Prostate gland (tissue), 2 donors: ENCODE measurements around the gene TWF1. TPM values are rescaled to one million over a fixed set of nuclear protein-coding genes. Genes with fewer than 3 reads are reported as not detected.

Experiments
- DNase-seq: peaks from one replicate; pipeline ENCODE4 v3.0.0-alpha.2; 2019; ENCODE audit warnings: low spot score
- H3K27ac ChIP-seq, 2 donors: fragments of 200-600 bp; sonication (generic); 2 replicates each; pipeline ENCODE4 v1.5.1; 2017 to 2019
- H3K27me3 ChIP-seq: fragments of 200-600 bp; sonication (generic); replicated peaks from 2 replicates; pipeline ENCODE4 v1.5.1; 2019; ENCODE audit not compliant: insufficient read depth
- H3K36me3 ChIP-seq, 2 donors: fragments of 200-600 bp; sonication (generic); 1 replicate in 1 of 2; 2 replicates in 1 of 2; pipeline versions ENCODE4 v1.5.1 to v1.8.1; 2017 to 2019
- H3K4me1 ChIP-seq: fragments of 200-600 bp; sonication (generic); replicated peaks from 2 replicates; pipeline ENCODE4 v1.5.1; 2019
- H3K4me3 ChIP-seq, 2 donors: fragments of 200-600 bp; sonication (generic); 2 replicates each; pipeline ENCODE4 v1.5.1; 2017 to 2019
- H3K9me3 ChIP-seq: fragments of 200-600 bp; sonication (generic); 2 replicates; pipeline ENCODE4 v1.5.1; 2017
- POLR2A ChIP-seq: fragments of 450-650 bp; IDR thresholded peaks from one replicate; pipeline ENCODE4 v1.6.1; 2016; ENCODE audit warnings: antibody characterized with exemption, mild to moderate bottlenecking
- POLR2AphosphoS5 ChIP-seq: sonication (generic); formaldehyde crosslinking; IDR thresholded peaks from one replicate; pipeline ENCODE4 v1.6.1; 2017; ENCODE audit warnings: antibody characterized with exemption
- WGBS: methylation state at CpG from one replicate; pipeline ENCODE4 v1.1.5; 2018; 5-methylcytosine and 5-hydroxymethylcytosine counted together
- intact Hi-C: fragments of 100-400 bp; cut with DNase I; formaldehyde crosslinking; loops from one replicate; pipeline ENCODE4 v1.14.2; 2022
- total RNA-seq, 2 donors: library from RNA; depleted of rRNA; stranded (reverse); fragments of >200 nt; gene quantifications; one replicate each; pipeline ENCODE4 v1.1.0, GENCODE V29; 2016
- TF ChIP-seq, protein P1 (sequence below), 4 experiments: fragments of 200-600 bp in 2 of 4; fragments of 450-650 bp in 2 of 4; sonication (generic) in 2 of 4; IDR thresholded peaks; 1 replicate in 3 of 4; 2 replicates in 1 of 4; pipeline ENCODE4 v1.5.1; 2016 to 2019; ENCODE audit warnings: antibody characterized with exemption in 4 of 4, mild to moderate bottlenecking in 2 of 4, moderate library complexity in 2 of 4

The TWF1 gene
- total RNA-seq, 2 donors from 2014 or later, result 64.5 to 114 TPM

DNA sequence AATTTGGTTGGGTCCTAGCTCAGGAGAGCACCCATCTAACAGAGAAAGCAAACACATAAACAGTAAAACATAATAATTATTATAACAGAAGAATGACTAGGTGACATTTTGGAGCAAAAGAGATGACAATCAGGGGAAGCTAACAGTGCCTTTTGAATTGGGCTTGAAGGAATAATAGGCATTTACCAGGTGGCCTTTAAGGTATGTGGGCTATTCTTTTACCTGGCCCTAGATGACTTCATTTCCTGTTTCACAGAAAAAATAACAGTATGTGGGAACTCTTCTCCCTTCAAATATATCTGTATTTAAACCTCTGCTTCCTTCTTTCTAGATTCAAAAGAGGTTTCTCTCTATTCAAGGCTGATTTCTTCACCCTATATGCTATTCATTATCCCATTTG lies 43.5 kb downstream of the TWF1 start:
- Histone ChIP-seq H3K9me3 (no peaks in the 10 kb centered on the region), H3K27me3 (no peaks in the 10 kb centered on the region), H3K4me3 (no peak overlapping the region), H3K36me3 (no peaks in the 10 kb centered on the region), H3K27ac (no peak overlapping the region), H3K4me1 (peaks cover 4% of the 10 kb centered on the region)
- TF ChIP-seq POLR2A (no peak), POLR2AphosphoS5 (no peak)
- TF ChIP-seq, protein P1, sequence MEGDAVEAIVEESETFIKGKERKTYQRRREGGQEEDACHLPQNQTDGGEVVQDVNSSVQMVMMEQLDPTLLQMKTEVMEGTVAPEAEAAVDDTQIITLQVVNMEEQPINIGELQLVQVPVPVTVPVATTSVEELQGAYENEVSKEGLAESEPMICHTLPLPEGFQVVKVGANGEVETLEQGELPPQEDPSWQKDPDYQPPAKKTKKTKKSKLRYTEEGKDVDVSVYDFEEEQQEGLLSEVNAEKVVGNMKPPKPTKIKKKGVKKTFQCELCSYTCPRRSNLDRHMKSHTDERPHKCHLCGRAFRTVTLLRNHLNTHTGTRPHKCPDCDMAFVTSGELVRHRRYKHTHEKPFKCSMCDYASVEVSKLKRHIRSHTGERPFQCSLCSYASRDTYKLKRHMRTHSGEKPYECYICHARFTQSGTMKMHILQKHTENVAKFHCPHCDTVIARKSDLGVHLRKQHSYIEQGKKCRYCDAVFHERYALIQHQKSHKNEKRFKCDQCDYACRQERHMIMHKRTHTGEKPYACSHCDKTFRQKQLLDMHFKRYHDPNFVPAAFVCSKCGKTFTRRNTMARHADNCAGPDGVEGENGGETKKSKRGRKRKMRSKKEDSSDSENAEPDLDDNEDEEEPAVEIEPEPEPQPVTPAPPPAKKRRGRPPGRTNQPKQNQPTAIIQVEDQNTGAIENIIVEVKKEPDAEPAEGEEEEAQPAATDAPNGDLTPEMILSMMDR (IDR thresholded peaks at IDR 0.05), result no peak
- intact Hi-C loops, result loop anchor here (10.0 kb wide), 1 partner anchor 122 kb away; no protein-coding TSS in a partner anchor
- no peak for DNase-seq

DNA sequence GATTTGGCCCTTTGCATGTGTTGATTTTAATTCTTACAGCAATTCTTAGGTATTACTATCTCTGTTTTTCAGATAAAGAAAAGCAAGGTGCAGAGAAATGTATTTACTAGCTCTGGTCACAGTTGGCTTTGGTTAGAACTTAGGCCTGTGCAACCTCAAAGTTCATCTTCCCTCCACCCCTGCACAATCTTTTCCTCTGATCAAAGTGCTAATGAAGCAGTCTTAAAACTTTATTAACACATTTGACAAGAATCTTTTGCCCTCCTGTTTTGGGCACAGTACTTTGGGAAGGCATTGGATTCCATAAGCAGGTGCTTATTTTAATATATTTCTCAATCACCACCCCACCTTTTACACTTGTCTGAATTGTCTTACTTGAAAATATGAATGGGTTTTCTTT lies 44.6 kb downstream of the TWF1 start:
- DNase-seq, result no peak
- Histone ChIP-seq H3K36me3 (no peaks in the 10 kb centered on the region), H3K27ac (no peak overlapping the region), H3K9me3 (no peaks in the 10 kb centered on the region), H3K27me3 (no peaks in the 10 kb centered on the region), H3K4me3 (no peak overlapping the region), H3K4me1 (peaks cover 5% of the 10 kb centered on the region)
- TF ChIP-seq POLR2A (no peak), POLR2AphosphoS5 (no peak)
- TF ChIP-seq, protein P1 (IDR thresholded peaks at IDR 0.05), result no peak
- intact Hi-C loops, result loop anchor here (10.0 kb wide), 1 partner anchor 123 kb away; no protein-coding TSS in a partner anchor

DNA sequence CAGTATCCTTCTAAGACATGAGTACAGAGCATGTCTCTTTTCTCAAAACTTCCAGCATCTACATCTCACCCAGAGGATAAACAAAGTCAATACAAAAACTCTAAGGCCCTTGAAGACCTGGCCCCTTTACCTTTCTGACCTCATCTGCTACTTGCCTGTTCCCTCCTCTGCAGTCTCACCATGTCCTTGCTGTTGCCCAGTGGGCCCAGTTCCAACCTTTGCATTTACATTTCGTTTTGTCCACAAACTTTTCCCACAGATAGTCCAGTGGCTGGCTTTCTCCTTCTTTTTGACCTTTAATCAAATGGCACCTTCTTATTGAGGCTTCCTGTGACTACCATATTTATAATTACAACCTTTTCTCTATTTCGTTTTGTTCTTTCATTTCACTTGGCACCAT lies 45.7 kb downstream of the TWF1 start:
- TF ChIP-seq POLR2A (no peak), POLR2AphosphoS5 (no peak)
- TF ChIP-seq, protein P1 (IDR thresholded peaks at IDR 0.05), result no peak
- H3K27ac ChIP-seq, result no peak overlapping the region
- no peaks in the 10 kb centered on the region for H3K27me3 ChIP-seq
- intact Hi-C loops, result loop anchor here (10.0 kb wide), 1 partner anchor 124 kb away; no protein-coding TSS in a partner anchor
- H3K9me3 ChIP-seq, result no peaks in the 10 kb centered on the region
- no peaks in the 10 kb centered on the region for H3K36me3 ChIP-seq
- peaks cover 5% of the 10 kb centered on the region for H3K4me1 ChIP-seq
- DNase-seq, result peak; percentile 16
- H3K4me3 ChIP-seq, result no peak overlapping the region
- 51% methylated on average over 2 of the region's 2 CpGs for WGBS

DNA sequence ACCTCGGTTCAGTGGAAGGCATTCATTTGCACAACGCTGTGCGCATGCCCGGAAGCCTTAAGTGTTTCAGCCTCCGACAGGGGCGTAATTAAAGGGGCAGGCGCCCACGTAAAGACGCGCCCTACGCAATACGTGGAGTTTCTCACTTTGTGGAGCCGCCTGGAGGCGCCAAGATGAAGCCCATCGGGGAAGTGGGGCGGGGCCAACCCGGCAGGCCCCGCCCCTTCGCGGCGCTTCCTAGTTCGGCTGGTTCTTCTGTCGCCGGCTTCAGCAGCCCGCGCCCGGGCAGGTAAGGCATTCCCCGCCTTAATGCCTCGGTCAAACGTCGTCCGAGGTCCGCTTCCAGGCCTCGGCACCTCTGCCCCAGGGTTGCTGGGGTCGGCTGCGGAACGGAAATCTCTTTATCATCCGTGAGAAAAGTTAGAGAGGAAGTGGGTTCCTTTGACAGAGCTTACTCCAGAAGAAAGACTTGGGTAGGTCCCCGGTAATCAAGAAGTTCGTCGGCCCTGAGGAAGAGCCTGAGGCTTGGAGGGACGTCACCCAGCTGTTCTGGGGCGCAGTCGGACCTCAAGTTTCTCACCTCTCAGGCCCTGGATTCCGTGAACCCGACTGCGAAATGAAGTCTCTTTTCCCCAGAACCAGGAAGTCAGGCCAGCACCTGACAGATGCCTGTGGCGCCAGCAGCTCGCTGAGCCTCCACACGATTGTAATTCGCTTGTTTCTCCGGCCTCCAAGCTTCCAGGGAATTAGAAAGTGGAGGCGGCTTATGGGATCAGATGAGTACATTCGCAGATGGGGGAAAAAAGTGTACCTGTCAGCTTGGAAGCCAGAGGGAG lies 47.2 kb downstream of the TWF1 start, which contains the start of the genes IRAK4 and PUS7L:
Gene IRAK4, plus strand, starts transcription at position 224 of the 836 bp plus-strand sequence. CDS start 9,161 bp downstream, outside the sequence.
Gene PUS7L, minus strand, starts transcription at position 63 of the 836 bp plus-strand sequence. CDS start 3,545 bp downstream, outside the sequence.
- H3K9me3 ChIP-seq, result no peaks in the 10 kb centered on the region
- H3K4me1 ChIP-seq, result peaks cover 5% of the 10 kb centered on the region
- intact Hi-C loops, result loop anchor here (5.0 kb wide), 1 partner anchor 48 kb away; the partner anchor contains the start of gene TWF1
- peak within 1 kb of the TSS; percentile 62 to 77 for H3K4me3 ChIP-seq
- peak; percentile 96 for DNase-seq
- H3K36me3 ChIP-seq, result no peaks in the 10 kb centered on the region
- no peaks in the 10 kb centered on the region for H3K27me3 ChIP-seq
- under 1% methylated on average over 54 of the region's 54 CpGs for WGBS
- peak within 1 kb of the TSS; percentile 85 to 87 for H3K27ac ChIP-seq
- TF ChIP-seq, protein P1 (IDR thresholded peaks at IDR 0.05), result peak in 3 of 4 experiments; percentile 39 to 76 (median 53)
- TF ChIP-seq POLR2A (peak; percentile 65), POLR2AphosphoS5 (peak; percentile 83)
